ENCODE measurements around the gene GRB10.
A peak's percentile ranks its signal among the peaks of the same experiment; 100 is the strongest.

GRB10 gene

DNA sequence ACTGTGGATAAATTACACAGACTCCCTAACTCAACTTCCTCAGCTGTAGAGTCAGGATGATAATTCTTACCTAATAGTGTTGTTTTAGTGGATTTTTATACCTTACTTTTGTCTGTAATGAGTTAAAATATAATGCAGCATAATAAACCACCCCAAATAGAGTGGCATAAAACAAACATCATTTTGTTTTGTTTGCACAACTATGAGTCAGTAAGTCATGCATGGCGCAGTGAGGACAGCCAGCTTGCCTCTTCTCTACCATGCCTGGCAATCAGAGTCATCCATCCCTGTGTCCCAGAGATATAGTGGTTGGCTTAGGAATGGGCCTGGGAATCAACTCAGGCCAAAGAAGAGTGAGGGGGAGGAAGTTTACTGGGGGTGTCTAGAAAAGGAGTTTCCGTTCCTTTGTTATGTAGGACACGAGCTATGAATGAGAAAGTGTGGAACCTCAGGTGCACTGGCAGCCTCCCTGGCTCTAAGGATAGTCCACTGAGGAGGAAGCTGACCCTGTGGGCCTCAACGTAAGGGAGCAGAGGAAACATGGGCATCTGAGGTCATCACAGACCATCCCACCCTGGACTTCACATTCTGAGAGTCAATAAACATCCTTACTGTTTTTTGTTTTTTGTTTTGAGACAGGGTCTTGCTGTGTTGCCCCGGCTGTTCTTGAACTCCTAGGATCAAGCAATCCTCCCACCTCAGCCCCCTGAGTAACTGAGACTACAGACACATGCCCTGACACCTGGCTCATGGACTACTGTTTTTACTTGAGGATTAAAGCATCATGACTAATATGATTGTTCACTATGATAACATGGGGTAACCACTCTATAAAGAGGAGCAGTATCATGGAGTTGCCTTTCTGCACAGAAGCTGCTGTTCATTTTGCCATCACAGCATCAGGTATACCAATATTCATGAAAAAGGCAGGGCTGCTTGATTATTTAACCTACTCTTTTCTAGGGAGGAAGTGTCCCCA, 21.0 kb upstream of the GRB10 start:
- DNase-seq: no peak

DNA sequence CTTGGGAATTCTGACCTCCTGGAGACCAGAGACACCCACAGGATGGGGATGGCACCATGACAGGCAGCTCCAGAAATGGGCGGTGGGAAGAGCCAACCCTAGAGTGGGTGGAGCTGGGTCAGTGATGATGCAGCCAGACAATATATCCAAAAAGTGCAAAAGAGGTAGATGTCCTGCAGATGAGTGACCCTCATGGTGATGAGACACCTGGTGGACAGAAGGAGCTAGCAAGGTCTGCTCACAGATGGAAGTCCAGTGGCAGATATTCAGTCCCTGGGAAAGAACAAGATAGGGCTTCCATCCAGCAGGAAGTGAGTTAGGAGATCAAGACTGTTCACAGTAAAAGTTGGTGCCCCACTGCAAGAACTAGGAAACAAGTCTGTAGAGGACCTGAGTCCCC, 19.2 kb upstream of the GRB10 start:
- DNase-seq: no peak

DNA sequence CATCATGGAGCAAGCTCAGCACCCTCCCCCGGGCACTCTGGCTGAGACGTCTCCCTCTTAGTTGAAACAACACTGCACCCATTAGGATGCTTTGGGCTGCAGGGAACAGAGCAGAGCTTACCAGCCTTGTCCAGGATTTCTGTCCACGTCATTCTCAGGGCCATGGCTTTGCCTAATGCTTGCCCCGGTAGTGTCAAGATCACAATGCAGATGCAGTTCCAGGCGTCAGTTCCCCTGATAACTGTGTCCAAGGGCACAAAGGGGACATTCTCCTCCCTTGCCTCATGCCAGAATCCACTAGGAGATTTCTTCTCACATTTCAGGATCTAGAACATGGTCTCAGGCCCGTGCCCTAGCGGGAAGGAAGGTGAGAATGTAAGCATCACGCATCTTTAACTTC, 17.2 kb upstream of the GRB10 start:
- DNase-seq: no peak

DNA sequence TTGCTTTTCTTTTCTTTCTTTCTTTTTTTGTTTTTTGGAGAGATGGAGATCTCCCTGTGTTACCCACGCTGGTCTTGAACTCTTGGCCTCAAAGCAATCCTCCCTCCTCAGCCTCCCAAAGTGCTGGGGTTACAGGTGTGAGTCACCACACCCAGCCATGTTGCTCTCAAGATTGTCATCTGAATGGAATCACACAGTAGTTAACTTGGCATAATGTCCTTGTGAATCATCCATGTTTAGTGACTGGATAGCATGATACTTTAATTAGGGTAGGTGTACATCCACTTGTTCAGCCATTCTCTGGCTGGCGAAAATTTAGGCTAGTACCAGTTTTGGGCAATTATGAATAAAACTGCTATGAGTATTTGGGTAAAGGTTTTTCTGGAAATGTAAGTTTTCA, 15.4 kb upstream of the GRB10 start:
- no peak for DNase-seq

DNA sequence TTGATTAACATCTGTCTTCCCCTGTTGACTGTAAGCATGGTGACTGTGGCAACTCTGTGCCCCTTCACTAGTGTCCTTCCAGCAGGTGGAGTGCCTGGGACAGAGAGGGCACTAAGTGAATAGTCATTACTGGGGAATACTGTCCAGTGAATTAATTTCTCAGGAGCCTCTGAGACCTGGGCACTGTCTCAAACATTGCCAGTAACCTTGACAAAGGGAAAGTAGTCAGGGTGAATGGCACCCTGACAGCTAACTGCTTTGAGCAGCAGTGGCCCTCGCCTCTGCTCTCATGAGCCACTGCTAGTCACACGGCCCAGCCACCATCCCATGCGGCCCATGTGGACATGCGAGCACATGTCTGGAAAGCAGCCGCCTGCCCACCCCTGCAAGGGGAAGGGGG, 13.1 kb upstream of the GRB10 start:
- DNase-seq: no peak

DNA sequence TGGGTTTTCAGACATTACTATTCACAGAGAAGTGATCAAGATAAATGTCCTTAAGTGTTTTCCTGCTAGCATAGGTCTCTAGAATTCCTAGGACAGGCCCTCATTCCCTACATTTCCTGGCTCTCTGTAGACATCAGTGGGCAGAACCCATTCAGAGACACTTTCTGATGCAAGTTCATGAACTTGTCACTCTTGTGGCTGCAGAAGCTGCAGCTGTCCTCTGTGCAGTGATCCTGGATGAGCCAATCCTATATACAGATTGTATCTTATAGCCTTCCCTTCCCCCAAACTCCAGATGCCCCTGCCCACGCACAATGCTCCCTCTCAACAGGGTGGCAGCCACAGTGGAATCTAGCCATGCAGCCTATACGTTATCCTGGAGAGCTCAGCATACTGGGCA, 12.6 kb upstream of the GRB10 start:
- no peak for DNase-seq

DNA sequence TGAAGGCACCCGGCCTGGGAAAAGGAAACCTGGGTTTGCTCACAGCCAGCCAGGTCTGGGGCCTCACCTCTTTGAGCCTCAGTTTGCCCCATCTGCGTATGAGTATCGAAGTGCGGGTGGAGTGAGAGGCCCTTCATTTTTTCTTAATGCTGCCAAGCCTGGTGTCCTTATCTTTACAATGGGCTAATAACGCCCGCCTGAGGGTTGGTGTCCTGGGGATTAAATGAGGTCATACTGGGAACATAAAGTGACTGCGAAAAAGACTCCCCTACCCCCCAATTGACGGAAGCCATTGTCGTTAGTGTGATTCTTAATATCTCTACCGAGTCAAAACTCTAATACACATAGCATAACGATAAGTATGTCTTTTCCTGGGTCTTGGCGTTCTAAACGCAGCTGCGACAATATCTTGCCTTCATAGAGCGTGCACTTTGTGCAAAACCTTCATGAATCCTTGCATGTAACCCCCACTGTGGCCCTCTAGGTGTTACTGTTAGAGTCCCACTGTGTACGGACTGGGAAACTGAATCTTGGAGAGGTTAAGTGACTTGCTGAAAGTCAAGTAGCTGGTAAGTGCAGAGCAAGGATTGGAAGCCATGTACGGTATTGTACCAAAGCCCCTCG, 11.4 kb upstream of the GRB10 start:
- DNase-seq: no peak

DNA sequence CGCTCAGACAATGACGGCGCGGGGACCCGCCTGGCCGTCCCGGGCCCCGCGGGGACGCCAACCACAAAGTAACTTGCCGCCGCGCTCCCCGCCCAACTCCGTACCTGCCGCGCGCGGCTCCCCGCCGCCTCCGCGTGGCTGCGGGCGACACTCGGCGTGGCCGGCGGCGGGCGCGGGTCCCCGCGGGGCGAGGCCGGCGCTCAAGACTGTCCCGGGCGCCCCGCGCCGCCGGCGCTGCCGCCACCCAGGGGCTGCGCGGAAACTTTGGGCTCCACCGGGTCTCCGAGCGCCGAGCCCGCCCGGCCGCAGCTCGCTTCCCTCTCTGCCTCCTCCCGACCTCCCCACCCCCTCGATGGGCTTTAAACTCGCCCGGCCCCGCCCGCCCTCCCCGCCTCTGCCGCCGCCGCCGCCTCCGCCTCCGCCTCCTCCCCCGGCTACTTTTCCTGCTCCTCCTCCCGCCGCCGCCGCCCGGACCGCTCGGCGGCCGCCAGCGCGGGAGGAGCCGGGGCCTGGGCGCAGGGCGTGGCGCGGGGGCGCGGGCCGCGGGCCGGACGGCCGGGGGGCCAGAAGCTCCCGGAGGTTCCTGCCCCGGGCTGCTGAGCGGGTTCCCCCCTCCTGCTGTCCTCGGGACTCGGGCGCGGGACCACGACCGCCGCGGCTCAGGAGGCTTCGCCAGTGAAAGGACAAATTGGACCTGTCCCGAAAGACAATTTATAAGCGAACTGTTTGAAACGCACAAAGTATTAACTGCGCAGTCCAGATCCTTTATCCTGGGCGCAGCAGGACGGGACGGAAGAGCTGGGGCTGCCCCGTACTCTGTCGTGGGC, 10.6 kb upstream of the GRB10 start:
- DNase-seq: peak; percentile 65

DNA sequence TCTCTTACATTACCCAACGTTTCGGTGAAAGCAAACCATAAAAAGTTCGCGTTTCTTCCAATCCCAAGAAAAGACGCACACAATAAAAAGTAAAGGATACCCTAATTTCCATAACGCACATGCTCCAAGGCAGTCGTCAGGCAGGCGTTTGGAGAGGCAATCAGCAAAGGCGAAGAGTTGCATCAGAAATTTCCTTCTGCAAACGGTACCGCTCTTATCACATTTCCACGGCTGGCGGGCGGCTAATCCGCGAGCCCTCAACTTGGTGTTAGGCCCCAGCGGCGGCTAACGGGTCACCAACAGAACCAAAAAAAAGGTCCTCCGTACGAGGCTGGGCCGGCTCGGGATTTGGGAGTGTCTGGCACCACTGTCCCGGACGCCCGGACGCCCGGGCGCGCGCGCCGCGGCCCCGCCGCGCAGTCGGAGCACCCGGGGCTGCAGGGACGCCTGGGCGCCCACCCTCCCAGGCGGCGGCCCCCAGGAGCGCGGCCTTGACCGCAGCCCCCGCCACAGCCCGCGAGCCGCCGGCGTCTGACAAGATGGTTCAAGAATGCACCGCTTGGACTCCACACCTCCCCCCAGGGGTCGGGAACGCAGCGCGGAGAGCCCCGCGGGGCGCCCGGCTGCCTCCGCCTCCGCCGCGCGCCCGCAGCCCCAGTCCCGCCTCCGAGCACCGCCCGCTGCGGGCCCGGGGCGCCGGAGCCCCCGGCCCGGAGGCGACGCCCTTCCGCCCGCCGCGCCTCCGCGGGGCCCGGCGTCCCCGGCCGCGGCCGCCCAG, 9.8 kb upstream of the GRB10 start:
- peak; percentile 62 for DNase-seq

DNA sequence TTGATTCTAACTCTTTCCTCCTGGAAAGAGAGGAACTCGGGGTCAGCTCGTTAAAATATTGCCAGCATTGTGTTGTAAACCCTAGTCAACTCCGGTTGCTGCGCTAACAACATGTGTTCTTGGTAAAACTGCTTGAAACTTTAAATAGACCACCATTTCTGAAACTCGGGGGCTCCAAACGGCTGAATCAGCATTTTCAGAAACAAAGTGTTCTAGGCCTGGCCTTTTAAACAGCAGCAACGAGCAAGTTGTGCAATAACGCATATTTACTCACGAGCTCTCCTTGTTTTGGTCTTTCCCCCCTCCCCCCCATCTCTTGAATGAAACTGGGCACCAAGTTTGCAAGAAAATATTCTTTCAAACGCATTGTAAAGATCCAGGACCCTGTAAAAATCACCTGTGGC, 9.2 kb upstream of the GRB10 start:
- DNase-seq: no peak

DNA sequence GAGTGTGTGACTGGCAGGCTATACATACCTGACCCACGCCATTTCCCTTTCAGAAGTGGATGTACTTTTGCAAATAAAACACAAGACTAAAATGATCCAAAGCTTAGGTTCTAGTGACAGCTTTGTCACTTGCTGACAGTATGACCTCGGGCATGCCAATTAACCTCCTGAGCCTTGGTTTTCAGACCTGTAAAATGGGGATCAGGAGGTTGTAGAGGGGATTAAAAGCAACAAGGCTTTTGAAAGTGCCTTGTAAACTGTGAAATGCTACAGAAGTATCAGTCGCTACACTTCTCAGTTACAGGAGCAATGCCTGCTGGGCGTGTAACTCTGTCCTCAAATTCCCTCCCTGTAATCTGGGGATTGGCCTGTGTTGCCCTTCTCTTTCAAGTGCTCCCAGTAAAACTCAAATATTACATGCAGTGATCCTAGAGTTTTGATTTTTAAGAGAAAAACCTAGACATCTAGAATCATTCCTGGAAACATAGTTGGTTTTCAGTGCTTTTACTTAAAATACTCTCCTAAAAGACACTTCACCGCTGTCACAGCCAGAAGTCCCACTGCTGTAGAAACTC, 8.8 kb upstream of the GRB10 start:
- DNase-seq: no peak

DNA sequence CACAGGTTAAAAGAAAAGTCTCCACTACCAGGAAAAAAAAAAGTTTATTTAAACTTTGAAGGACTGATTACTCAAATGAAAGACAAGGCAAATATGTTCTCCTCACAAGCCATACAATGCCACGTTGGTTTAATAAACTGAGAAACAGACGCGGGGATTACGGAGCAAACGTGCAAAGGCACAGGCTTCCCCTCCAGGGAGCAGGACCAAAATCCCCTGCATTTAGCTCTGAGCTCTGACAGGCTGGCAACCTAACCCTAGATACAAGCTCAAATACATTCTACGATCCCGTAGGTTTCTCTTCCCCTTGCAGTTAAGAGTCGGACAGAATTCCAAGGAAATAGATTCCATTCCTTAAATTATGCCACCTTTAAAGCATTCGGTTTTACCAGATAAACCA, 7.7 kb upstream of the GRB10 start:
- no peak for DNase-seq

DNA sequence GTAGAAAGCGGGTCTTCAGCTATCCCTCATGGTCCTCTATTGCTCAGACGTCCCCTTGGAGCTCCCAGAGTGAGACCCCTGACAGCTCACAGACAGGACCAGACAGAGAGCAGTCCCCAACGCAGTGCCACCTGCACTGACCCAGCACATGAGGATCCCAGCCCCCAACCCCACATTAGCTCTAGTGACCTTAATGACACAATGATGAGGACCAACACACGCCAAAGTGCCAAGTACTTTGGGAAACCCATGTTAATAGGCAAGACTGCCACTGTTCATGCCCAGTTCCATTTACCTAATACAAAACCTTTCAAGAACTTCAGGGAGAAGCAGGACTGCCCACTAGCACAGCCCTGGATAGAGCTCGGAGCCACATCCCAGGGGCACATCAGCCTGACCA, 5.7 kb upstream of the GRB10 start:
- DNase-seq: no peak

DNA sequence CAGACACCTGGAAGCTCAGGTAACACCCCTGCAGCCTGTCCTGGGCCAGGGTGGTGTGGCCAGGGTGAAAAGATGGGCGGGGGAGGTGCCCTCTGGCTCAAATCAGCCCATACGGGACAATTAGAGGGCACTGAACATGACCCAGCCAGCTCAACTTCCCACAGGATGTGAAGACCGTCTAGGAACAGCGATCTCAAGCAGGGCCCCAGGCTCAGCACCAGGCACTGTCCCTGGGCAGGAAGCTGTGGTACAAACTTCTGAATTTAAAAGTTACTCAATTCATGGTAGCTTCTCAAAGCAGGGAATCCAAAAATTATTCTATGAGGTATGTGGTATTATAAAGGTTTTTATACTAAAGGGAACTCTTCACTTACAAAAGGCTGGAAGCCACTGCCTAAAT, 5.1 kb upstream of the GRB10 start:
- DNase-seq: no peak

DNA sequence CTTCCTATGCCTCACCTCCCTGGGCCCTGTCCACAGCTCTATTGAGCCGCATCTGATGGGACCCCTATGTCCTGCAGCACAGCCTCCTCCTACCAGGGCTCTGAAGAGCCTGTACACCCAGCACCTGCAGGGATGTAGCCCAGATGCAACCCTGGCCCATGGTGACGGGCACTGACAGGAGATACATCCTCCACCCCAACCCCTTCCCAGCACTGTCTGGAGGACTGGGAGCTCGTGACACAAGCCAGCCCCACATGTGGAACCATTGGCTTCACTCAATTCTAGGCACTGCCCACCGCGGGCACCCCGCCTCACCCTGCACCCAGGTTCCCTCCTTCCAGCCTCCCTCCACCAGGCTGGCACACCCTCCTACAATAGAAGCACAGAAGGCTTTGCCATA, 2.6 kb upstream of the GRB10 start:
- DNase-seq: no peak

DNA sequence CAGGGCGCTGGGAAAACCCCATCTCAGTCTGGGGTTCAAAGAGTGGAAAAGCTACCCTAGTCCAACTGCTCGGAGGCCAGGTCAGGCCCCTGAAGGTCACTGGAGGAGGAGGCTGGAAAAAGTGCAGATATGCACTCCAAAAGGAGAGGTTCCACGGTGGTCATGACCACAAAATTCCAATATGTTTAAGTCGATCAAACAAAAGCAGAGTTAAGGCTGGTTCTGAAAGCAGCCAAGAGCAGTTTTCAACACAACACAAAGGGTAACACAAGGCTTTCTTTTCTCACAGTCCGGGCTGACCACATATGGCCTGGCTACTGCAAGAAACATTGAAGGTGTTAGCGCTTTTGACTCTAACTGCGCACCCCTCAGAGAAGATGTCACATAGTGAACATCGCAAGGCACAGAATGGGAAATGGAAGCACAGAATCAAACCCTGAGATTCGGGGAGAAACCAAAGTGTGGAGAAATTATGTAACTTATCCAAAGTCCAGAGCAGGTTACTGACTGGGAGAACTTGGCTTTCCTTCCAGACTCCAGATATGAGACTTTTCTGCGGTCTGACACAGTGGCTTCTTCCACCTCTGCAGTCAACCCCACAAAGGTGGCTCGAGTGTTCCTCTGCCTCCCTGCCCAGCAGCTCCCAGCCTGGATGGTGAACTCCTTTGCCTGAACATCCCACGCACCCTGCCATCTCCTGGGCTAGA, 1.3 kb upstream of the GRB10 start:
- DNase-seq: no peak

DNA sequence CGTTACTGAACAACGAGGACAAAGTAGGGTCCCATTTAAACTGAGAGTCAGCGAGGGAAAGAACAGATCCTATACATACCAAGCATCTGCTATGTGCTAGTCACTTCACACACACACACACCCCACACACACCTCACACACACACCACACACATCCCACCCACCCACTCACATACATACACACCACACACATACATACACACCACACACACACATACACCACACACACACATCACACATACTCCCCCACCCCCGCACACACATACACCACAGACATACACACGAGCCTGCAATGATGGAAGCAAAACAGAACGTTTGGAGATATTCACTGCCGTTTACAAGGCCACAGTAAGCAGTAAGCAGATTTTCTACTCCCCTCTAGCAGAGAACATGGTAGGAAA, 607 bp upstream of the GRB10 start:
- DNase-seq: no peak

DNA sequence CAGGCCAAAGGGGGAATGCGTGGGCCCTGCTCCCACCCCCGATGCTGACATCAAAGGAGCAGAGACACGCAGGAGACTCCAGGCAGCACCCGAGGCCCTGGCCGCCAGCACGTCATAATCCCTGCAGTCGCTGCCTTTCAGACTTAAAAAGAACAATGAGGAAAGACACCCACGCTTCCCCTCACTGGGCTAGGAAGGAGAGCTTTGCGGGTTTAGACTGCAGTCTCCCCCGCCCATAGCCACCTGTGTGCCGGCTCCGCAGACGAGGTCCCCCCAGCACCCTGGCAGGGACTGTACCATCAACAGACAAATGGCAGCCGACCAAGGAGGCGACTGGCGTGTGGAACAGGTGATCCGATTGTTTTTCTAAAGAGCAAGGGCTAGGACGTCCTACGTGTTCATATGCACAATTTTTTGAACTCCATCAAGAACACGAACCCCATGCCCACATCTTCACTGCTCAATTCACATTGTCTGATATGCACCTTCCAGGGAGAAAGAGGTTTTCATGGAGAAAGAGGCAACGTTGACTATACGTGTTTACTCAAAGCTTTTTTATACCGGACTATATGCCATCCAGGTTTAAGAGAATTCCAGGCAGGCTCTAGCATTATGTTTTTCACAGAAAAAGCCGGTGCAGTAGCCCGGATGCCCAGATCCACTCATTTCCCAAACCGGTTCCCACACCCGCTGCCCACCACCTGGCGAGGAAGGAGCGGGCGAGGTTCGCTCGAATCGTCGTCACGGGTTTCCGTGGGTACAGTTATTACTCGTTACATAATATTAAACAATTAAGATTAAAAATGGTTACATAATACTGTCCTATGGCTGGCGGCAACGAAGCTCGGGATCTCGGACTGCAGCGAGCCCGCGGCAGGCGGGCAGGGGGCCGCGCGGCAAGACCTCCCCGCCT, 1.1 kb downstream of the GRB10 start:
- DNase-seq: no peak

DNA sequence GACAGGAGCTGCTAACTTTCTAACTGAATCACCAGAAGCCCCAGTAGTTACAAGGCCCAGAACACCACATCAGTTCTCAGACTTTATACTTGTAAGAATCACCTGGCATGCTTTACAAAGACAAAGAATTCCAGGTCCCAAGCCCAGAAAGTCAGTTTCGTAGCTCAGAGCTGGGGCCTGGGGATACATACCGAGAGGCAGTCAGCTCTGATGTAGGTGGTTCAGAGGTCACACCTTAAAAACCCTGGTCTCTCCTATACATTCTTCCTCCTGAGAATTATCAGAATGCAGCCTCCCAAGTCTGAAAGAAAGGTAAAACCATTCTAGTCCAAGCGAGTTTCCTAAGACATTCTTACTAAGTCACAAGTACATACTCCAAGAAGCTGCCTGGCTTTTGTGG, 2.3 kb downstream of the GRB10 start:
- no peak for DNase-seq

DNA sequence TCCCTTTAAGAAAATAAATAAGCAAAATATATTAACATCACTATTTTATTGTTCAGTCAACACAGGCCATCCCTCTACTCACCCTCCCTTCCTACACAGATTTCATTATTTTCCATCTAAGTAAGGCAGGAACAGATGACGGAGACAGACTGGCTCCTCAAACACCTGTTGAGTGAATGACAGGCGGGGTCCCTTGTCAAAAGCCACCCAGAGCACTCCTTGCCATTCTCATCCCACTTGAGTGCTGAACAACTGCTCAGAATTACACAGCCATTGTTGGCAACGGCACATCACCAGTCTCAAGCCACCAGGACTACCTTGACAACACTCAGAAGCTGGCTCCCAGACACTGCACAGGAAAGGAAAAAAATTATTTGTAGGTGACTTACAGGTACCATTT, 3.3 kb downstream of the GRB10 start:
- DNase-seq: no peak

DNA sequence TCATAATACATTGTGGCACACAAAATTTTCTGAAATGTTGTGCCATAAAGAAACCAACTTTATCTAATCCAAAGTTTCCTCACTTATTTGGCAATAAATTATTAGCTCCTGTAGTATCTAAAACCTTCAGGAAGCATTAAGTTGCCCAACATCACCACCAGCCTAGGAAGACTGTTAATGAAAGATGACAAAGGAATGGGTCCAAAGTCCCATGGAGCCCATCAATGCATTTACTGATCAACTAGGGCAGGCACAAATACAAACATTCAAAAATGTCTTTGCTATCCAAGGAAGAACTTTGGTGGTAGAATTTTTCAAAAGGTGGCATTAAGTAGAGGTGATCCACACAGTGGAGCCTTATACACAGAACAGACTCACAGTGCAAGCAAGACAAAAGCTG, 4.5 kb downstream of the GRB10 start:
- DNase-seq: no peak

Data from activated CD8-positive, alpha-beta memory T cell treated with anti-CD3 and anti-CD28 coated beads for 24 hours (primary cell).